H9 (cell line): ENCODE measurements around the gene ZNF385B. TPM values are rescaled to one million over a fixed set of nuclear protein-coding genes. Genes with fewer than 3 reads are reported as not detected.

ENCODE experiments used
- DNase-seq: peaks from one replicate; pipeline ENCODE4 v3.0.0-alpha.2; 2017
- H2AFZ ChIP-seq: one replicate; pipeline ENCODE4 v1.6.1; 2013; ENCODE audit warnings: mild to moderate bottlenecking, low read length, control low read depth, moderate library complexity
- H2AK5ac ChIP-seq: 2 replicates; pipeline ENCODE4 v1.6.1; 2013; ENCODE audit warnings: low read length, control low read depth, mixed read lengths; ENCODE audit not compliant: insufficient read length
- H2BK120ac ChIP-seq: one replicate; pipeline ENCODE4 v1.6.1; 2013; ENCODE audit warnings: low read depth, mild to moderate bottlenecking, low read length, control low read depth, inconsistent platforms; ENCODE audit not compliant: poor library complexity, severe bottlenecking
- H2BK12ac ChIP-seq: 2 replicates; pipeline ENCODE4 v1.6.1; 2013; ENCODE audit warnings: low read length, control low read depth, mixed read lengths, low read depth; ENCODE audit not compliant: insufficient read length
- H2BK15ac ChIP-seq: 2 replicates; pipeline ENCODE4 v1.6.1; 2013; ENCODE audit warnings: low read depth, low read length, control low read depth
- H2BK20ac ChIP-seq: one replicate; pipeline ENCODE4 v1.6.1; 2013; ENCODE audit warnings: low read depth, mild to moderate bottlenecking, low read length, control low read depth, inconsistent platforms; ENCODE audit not compliant: poor library complexity, severe bottlenecking
- H2BK5ac ChIP-seq: 2 replicates; pipeline ENCODE4 v1.6.1; 2013; ENCODE audit warnings: low read length, control low read depth, mixed read lengths; ENCODE audit not compliant: insufficient read length
- H3K14ac ChIP-seq: 2 replicates; pipeline ENCODE4 v1.6.1; 2013; ENCODE audit warnings: low read length, control low read depth; ENCODE audit not compliant: insufficient read depth
- H3K18ac ChIP-seq: 2 replicates; pipeline ENCODE4 v1.6.1; 2013; ENCODE audit warnings: low read depth, mild to moderate bottlenecking, mixed read lengths, low read length, control low read depth; ENCODE audit not compliant: insufficient read length
- H3K23ac ChIP-seq: 2 replicates; pipeline ENCODE4 v1.6.1; 2013; ENCODE audit warnings: low read length, control low read depth, mixed read lengths, low read depth; ENCODE audit not compliant: insufficient read length
- H3K23me2 ChIP-seq: 2 replicates; pipeline ENCODE4 v1.6.1; 2013; ENCODE audit warnings: low read depth, mild to moderate bottlenecking, mixed read lengths, low read length, control low read depth; ENCODE audit not compliant: insufficient read length, poor library complexity, severe bottlenecking
- H3K27ac ChIP-seq: 2 replicates; pipeline ENCODE4 v1.5.1; 2013; ENCODE audit warnings: low read length, control low read depth, mixed read lengths, low read depth; ENCODE audit not compliant: insufficient read length
- H3K27me3 ChIP-seq: 2 replicates; pipeline ENCODE4 v1.6.1; 2013; ENCODE audit warnings: low read length, control low read depth, inconsistent platforms; ENCODE audit not compliant: insufficient read depth
- H3K4ac ChIP-seq: 2 replicates; pipeline ENCODE4 v1.6.1; 2013; ENCODE audit warnings: low read depth, mild to moderate bottlenecking, control low read depth, inconsistent platforms, low read length, moderate library complexity
- H3K4me1 ChIP-seq: 2 replicates; pipeline ENCODE4 v1.6.1; 2013; ENCODE audit warnings: low read length, control low read depth, inconsistent platforms; ENCODE audit not compliant: insufficient read depth
- H3K4me2 ChIP-seq: 2 replicates; pipeline ENCODE4 v1.6.1; 2013; ENCODE audit warnings: low read length, control low read depth, mixed read lengths; ENCODE audit not compliant: insufficient read length, insufficient read depth
- H3K56ac ChIP-seq: 2 replicates; pipeline ENCODE4 v1.6.1; 2013; ENCODE audit warnings: low read depth, mild to moderate bottlenecking, mixed read lengths, low read length, control low read depth; ENCODE audit not compliant: insufficient read length
- H3K79me1 ChIP-seq: 2 replicates; pipeline ENCODE4 v1.6.1; 2013; ENCODE audit warnings: low read depth, mild to moderate bottlenecking, moderate library complexity, low read length, control low read depth, inconsistent platforms; ENCODE audit not compliant: insufficient read depth, poor library complexity, severe bottlenecking
- H3K79me2 ChIP-seq: 2 replicates; pipeline ENCODE4 v1.6.1; 2013; ENCODE audit warnings: low read length, control low read depth, inconsistent platforms; ENCODE audit not compliant: insufficient read depth
- H3K9ac ChIP-seq: 2 replicates; pipeline ENCODE4 v1.6.1; 2013; ENCODE audit warnings: low read length, control low read depth, mixed read lengths; ENCODE audit not compliant: insufficient read length; ENCODE audit errors: extremely low read depth
- H3K9me3 ChIP-seq: one replicate; pipeline ENCODE4 v1.6.1; 2013; ENCODE audit warnings: low read depth, low read length, inconsistent platforms; ENCODE audit not compliant: control insufficient read depth
- H3T11ph ChIP-seq: one replicate; pipeline ENCODE4 v1.6.1; 2013; ENCODE audit warnings: mild to moderate bottlenecking, low read length, control low read depth, inconsistent platforms
- H4K20me1 ChIP-seq: one replicate; pipeline ENCODE4 v1.6.1; 2013; ENCODE audit not compliant: control insufficient read depth, insufficient read length, insufficient read depth
- H4K5ac ChIP-seq: 2 replicates; pipeline ENCODE4 v1.6.1; 2013; ENCODE audit warnings: low read depth, mild to moderate bottlenecking, mixed read lengths, low read length, control low read depth; ENCODE audit not compliant: insufficient read length
- H4K8ac ChIP-seq: replicated peaks from 2 replicates; pipeline ENCODE4 v1.6.1; 2013; ENCODE audit warnings: low read length, control low read depth, mixed read lengths, low read depth; ENCODE audit not compliant: insufficient read length
- H4K91ac ChIP-seq: 2 replicates; pipeline ENCODE4 v1.6.1; 2013; ENCODE audit warnings: low read depth, mild to moderate bottlenecking, moderate library complexity, mixed read lengths, low read length, control low read depth; ENCODE audit not compliant: insufficient read length
- H3K27ac Mint-ChIP-seq, 3 experiments: 2 replicates in 2 of 3; 3 replicates in 1 of 3; pipeline ENCODE4 v1.8.0; 2020 to 2021; ENCODE audit warnings: mixed read lengths in 3 of 3, mild to moderate bottlenecking in 1 of 3, moderate library complexity in 1 of 3
- H3K27me3 Mint-ChIP-seq: 2 replicates; pipeline ENCODE4 v1.8.0; 2021; ENCODE audit warnings: low read depth, mild to moderate bottlenecking, moderate library complexity, mixed read lengths
- H3K36me3 Mint-ChIP-seq, 3 experiments: 2 replicates in 2 of 3; 3 replicates in 1 of 3; pipeline ENCODE4 v1.8.0; 2020 to 2021; ENCODE audit warnings: low read depth in 3 of 3, mixed read lengths in 3 of 3; ENCODE audit not compliant: insufficient read depth in 1 of 3
- H3K4me1 Mint-ChIP-seq, 2 experiments: 2 replicates each; pipeline ENCODE4 v1.8.0; 2020; ENCODE audit warnings: mixed read lengths in 2 of 2
- H3K4me3 Mint-ChIP-seq, 2 experiments: 2 replicates in 1 of 2; 3 replicates in 1 of 2; pipeline ENCODE4 v1.8.0; 2020 to 2021; ENCODE audit warnings: mild to moderate bottlenecking in 2 of 2, mixed read lengths in 2 of 2, moderate library complexity in 1 of 2
- H3K9me3 Mint-ChIP-seq, 2 experiments: 2 replicates in 1 of 2; 3 replicates in 1 of 2; pipeline ENCODE4 v1.8.0; 2020; ENCODE audit warnings: mild to moderate bottlenecking in 2 of 2, mixed read lengths in 2 of 2, moderate library complexity in 1 of 2
- WGBS: extraction: QIAGEN DNeasy Blood & Tissue Kit; methylation state at CpG from one replicate; pipeline ENCODE4 v1.1.7; 2013; ENCODE audit warnings: missing lambda C conversion rate, low lambda C conversion rate, mixed read lengths; ENCODE audit not compliant: insufficient read length; ENCODE audit errors: extremely low coverage; 5-methylcytosine and 5-hydroxymethylcytosine counted together
- total RNA-seq: library from RNA; stranded (reverse); gene quantifications from 2 replicates; pipeline ENCODE4 v1.2.1, GENCODE V29; 2021
- TF ChIP-seq, protein P1 (sequence below): fragments of 200-600 bp; sonication (generic); conservative IDR thresholded peaks from 3 replicates; pipeline ENCODE4 v1.8.0; 2021; ENCODE audit warnings: antibody characterized with exemption, mild to moderate bottlenecking

Gene ZNF385B
- total RNA-seq, 1 experiment from 2014 or later, result 2.1 TPM

DNA sequence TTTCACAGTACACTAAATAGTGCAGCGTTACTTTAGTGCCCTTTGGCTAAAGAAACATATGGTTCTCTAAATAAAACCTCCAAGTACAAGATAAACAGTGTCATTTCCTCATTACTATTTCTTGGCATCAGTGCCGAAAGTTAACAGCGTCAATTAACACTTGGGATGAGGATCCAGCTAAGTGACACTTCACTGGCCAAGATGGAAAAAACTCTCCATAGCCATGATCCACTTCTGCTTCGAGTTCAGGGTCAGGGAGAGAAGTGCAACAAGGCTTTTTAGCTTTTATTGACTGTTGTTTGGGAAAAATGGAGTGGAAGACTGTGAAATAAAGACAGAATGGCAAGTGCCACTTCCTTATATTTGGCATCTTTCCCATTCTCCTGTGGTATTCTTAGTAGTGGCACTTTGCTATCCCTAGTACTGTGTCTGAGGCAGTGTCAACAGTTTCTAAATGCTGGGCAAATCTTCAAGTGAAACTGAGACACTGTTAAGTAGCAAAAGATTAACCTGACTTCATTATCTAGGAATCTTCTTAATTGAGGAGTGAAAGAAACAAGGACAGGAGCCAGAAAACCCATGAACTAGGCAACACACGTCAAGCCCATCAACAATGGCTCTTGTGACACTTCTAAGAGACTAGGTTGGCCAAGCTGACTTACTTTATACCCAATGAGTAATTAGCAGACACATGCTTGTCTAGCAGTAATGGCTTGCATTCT is 374.2 kb downstream of the ZNF385B start:
- TF ChIP-seq, protein P1, sequence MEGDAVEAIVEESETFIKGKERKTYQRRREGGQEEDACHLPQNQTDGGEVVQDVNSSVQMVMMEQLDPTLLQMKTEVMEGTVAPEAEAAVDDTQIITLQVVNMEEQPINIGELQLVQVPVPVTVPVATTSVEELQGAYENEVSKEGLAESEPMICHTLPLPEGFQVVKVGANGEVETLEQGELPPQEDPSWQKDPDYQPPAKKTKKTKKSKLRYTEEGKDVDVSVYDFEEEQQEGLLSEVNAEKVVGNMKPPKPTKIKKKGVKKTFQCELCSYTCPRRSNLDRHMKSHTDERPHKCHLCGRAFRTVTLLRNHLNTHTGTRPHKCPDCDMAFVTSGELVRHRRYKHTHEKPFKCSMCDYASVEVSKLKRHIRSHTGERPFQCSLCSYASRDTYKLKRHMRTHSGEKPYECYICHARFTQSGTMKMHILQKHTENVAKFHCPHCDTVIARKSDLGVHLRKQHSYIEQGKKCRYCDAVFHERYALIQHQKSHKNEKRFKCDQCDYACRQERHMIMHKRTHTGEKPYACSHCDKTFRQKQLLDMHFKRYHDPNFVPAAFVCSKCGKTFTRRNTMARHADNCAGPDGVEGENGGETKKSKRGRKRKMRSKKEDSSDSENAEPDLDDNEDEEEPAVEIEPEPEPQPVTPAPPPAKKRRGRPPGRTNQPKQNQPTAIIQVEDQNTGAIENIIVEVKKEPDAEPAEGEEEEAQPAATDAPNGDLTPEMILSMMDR, result no peak
- Histone ChIP-seq H4K91ac (no peak overlapping the region), H3K14ac (no peak overlapping the region), H4K20me1 (no peaks in the 10 kb centered on the region), H2BK20ac (no peak overlapping the region), H2BK5ac (no peak overlapping the region), H3K23ac (no peak overlapping the region), H3T11ph (no peak overlapping the region), H4K5ac (no peak overlapping the region), H3K9me3 (no peaks in the 10 kb centered on the region), H3K27ac (no peak overlapping the region), H3K18ac (no peak overlapping the region), H3K4ac (no peak overlapping the region), H2BK12ac (no peak overlapping the region), H2BK15ac (no peak overlapping the region), H3K23me2 (no peaks in the 10 kb centered on the region), H2AFZ (no peak overlapping the region), H3K4me2 (no peak overlapping the region), H3K9ac (no peak overlapping the region), H4K8ac (no peak overlapping the region), H3K79me2 (no peaks in the 10 kb centered on the region), H3K56ac (no peak overlapping the region), H3K4me1 (no peaks in the 10 kb centered on the region), H3K27me3 (no peaks in the 10 kb centered on the region), H2AK5ac (no peak overlapping the region), H2BK120ac (no peak overlapping the region), H3K79me1 (no peaks in the 10 kb centered on the region)
- H3K27ac Mint-ChIP-seq, result no peak overlapping the region
- no peaks in the 10 kb centered on the region for H3K9me3 Mint-ChIP-seq
- no peaks in the 10 kb centered on the region for H3K36me3 Mint-ChIP-seq
- no peak overlapping the region for H3K4me3 Mint-ChIP-seq
- WGBS, result no CpG with 5 or more reads among the region's 5 CpGs
- 0 out of 4 replicates have a peak, but pooled peaks cover 0 to 2% of the 10 kb centered on the region in 2 experiments for H3K4me1 Mint-ChIP-seq
- DNase-seq, result no peak
- H3K27me3 Mint-ChIP-seq, result no peaks in the 10 kb centered on the region
